Esophagus squamous epithelium (tissue), 4 donors: Measurements from ENCODE around the gene CCDC187.

ENCODE experiments used
- POLR2A ChIP-seq, 4 donors: fragments of 450-650 bp; IDR thresholded peaks; one replicate each; pipeline ENCODE4 v1.6.1; 2017; ENCODE audit warnings: antibody characterized with exemption in 4 of 4, mild to moderate bottlenecking in 4 of 4, moderate library complexity in 3 of 4
- TF ChIP-seq, protein P1 (sequence below), 6 experiments: fragments of 450-650 bp in 4 of 6; fragments of 200-600 bp in 2 of 6; sonication (generic) in 2 of 6; IDR thresholded peaks; one replicate each; pipeline ENCODE4 v1.5.1; 2016 to 2019; ENCODE audit warnings: antibody characterized with exemption in 6 of 6, mild to moderate bottlenecking in 4 of 6, moderate library complexity in 4 of 6

DNA sequence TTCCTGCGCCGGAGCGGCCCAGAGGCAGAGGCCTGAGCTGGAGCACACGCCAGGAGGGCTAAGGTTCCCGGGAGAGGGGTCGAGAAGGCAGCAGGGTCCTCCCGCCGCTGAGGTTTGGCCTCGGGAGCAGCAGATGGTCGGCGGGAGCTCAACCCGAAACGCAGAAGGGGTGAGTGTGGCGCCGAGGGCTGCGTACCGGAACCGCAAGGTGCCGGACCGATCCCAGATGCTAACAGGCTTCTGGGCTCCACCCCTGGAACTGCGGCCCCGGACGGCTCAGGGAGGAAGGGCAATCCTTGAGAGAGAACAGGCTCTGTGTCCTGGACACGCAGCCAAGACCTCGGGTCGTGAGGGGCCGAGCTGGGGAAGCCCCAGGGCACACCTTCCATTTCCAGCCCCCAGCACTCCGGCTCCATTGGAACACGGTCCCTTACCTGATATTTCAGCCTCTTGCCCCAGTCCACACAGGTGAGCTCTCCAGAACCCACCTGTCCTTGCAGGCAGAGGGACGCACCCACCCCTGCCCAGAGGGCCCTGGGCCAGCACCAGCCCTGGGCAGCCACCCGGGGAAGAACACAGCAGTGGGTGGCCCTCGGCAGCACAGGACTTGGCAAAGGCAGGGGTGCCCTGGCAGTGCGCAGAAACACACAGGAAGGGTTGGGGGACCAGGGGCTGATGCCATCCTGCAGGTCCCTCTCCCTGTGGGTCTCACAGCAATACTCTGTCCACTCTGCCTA is 100.3 kb downstream of the CCDC187 start:
- TF ChIP-seq, protein P1, sequence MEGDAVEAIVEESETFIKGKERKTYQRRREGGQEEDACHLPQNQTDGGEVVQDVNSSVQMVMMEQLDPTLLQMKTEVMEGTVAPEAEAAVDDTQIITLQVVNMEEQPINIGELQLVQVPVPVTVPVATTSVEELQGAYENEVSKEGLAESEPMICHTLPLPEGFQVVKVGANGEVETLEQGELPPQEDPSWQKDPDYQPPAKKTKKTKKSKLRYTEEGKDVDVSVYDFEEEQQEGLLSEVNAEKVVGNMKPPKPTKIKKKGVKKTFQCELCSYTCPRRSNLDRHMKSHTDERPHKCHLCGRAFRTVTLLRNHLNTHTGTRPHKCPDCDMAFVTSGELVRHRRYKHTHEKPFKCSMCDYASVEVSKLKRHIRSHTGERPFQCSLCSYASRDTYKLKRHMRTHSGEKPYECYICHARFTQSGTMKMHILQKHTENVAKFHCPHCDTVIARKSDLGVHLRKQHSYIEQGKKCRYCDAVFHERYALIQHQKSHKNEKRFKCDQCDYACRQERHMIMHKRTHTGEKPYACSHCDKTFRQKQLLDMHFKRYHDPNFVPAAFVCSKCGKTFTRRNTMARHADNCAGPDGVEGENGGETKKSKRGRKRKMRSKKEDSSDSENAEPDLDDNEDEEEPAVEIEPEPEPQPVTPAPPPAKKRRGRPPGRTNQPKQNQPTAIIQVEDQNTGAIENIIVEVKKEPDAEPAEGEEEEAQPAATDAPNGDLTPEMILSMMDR (IDR thresholded peaks at IDR 0.05) = no peak
- TF ChIP-seq POLR2A (IDR thresholded peaks at IDR 0.05) = no peak
